Activated CD8-positive, alpha-beta memory T cell treated with anti-CD3 and anti-CD28 coated beads, Interleukin-2, amount 10 ng/mL, durations not matched to agents 7 days and 5 days (primary cell): ENCODE data around the gene TMEM123. TPM values are rescaled to one million over a fixed set of nuclear protein-coding genes. Genes with fewer than 3 reads are reported as not detected.
A peak's percentile ranks its signal among the peaks of the same experiment; 100 is the strongest.
"Not testable (repeated sequence)": the region's sequence is repeated elsewhere in the genome, so short reads cannot be mapped to it uniquely, and the experiment has no call there.

Experiments used
- ATAC-seq: fragments of 150-1000 bp; cut with Tn5 transposase; one replicate; pipeline ENCODE4 v1.10.0; 2021; ENCODE audit warnings: moderate library complexity
- CTCF ChIA-PET: fragments of 350-600 bp; sonication (Branson Sonifier 250); formaldehyde crosslinking; loops from one replicate; lab custom pipeline; 2021; ENCODE audit warnings: antibody characterized with exemption; lab: Charles Lee
- DNase-seq: peaks from one replicate; pipeline ENCODE4 v3.0.0-alpha.2; 2020
- H3K27ac Mint-ChIP-seq: one replicate; pipeline ENCODE4 v1.8.0; 2021; ENCODE audit warnings: mild to moderate bottlenecking, mixed read lengths
- H3K27me3 Mint-ChIP-seq: one replicate; pipeline ENCODE4 v1.8.0; 2021; ENCODE audit warnings: mixed read lengths
- H3K36me3 Mint-ChIP-seq: one replicate; pipeline ENCODE4 v1.8.0; 2021; ENCODE audit warnings: mild to moderate bottlenecking, mixed read lengths
- H3K4me1 Mint-ChIP-seq: one replicate; pipeline ENCODE4 v1.8.0; 2021; ENCODE audit warnings: mixed read lengths
- H3K4me3 Mint-ChIP-seq: one replicate; pipeline ENCODE4 v1.8.0; 2021; ENCODE audit warnings: mild to moderate bottlenecking, moderate library complexity, mixed read lengths
- H3K9me3 Mint-ChIP-seq: one replicate; pipeline ENCODE4 v1.8.0; 2022; ENCODE audit warnings: low read depth, mixed read lengths
- total RNA-seq, 2 experiments: library from RNA; stranded (reverse); gene quantifications; one replicate each; pipeline ENCODE4 v1.2.3, GENCODE V29; 2021

TMEM123 gene
- total RNA-seq, 2 experiments from 2014 or later: 194 to 242 TPM

DNA sequence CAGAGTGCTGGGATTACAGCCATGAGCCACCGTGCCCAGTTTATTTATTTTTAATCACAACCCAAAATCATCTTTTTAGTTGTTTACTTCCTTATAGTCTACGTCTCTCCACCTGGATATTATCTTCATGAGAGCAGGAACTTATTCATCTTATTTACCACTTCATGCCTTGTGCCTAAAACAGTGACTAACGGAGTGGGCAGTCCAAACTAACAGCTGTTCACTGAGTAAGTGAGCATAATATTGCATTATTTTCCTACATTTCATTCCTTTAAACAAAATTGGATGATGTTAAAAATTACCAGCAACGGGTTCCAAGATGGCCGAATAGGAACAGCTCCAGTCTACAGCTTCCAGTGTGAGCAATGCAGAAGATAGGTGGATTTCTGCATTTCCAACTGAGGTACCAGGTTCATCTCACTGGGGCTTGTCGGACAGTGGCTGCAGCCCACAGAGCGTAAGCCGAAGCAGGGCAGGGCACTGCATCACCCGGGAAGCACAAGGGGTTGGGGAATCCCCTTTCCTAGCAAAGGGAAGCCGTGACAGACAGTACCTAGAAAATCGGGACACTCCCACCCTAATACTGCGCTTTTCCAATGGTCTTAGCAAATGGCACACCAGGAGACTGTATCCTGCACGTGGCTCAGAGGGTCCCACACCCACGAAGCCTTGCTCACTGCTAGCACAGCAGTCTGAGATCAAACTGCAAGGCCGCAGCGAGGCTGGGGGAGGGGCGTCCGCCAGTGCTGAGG is 14.1 kb downstream of the TMEM123 start:
- no peak overlapping the region for H3K4me3 Mint-ChIP-seq
- H3K27me3 Mint-ChIP-seq: no peaks in the 10 kb centered on the region
- peaks cover 81% of the 10 kb centered on the region for H3K36me3 Mint-ChIP-seq
- peaks cover 3% of the 10 kb centered on the region for H3K9me3 Mint-ChIP-seq
- DNase-seq: no peak
- no peak for ATAC-seq
- H3K4me1 Mint-ChIP-seq: peaks cover 57% of the 10 kb centered on the region
- CTCF ChIA-PET: no interaction called here
- H3K27ac Mint-ChIP-seq: peak overlapping the region; percentile 51

DNA sequence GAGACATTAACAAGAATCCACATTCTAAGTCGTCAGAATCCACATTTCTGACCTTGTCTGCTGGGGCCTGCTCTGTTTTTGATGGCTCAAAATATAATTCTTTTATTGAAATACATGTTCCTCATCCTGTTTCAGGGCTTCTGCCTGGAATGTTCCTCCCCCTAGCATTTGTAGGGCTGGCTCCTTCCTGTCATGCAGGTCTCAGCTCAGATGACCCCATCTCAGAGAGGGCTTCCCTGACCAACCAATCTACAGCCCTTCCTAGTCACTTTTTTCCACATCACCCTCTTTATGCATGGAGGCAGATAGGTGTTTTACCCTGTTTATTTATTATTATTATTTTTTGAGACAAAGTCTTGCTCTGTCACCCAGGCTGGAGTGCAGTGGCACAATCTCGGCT is 14.8 kb downstream of the TMEM123 start:
- CTCF ChIA-PET: no interaction called here
- no peak overlapping the region for H3K27ac Mint-ChIP-seq

DNA sequence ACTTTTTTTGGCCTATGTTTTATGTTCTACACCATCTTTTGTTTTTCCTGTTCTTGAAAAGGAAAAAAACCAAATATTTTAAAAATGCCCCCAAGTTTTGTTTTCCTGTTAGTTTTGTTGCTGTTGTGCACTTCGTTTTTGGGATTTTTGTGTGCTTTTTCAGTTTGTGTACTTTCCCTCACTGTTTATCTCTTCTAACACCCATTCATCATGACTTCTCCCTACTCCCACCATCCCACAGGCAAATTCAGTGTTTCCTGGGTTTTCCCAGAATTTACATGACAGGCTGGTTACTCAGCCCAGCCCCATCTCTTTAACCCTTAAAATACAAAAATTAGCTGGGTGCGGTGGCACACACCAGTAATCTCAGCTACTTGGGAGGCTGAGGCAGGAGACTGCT is 15.6 kb downstream of the TMEM123 start:
- ATAC-seq: no peak
- no peak for DNase-seq
- Mint-ChIP-seq H3K27me3 (no peaks in the 10 kb centered on the region), H3K4me1 (peaks cover 50% of the 10 kb centered on the region), H3K9me3 (peaks cover 11% of the 10 kb centered on the region), H3K27ac (no peak overlapping the region), H3K4me3 (no peak overlapping the region), H3K36me3 (peaks cover 83% of the 10 kb centered on the region)
- CTCF ChIA-PET: no interaction called here

More for the DNA sequence above, 14.8 kb downstream of the TMEM123 start:
- ATAC-seq (no peak), DNase-seq (no peak)
- no peak overlapping the region for H3K4me3 Mint-ChIP-seq
- H3K9me3 Mint-ChIP-seq: peaks cover 7% of the 10 kb centered on the region
- peaks cover 49% of the 10 kb centered on the region for H3K4me1 Mint-ChIP-seq
- no peaks in the 10 kb centered on the region for H3K27me3 Mint-ChIP-seq
- peaks cover 82% of the 10 kb centered on the region for H3K36me3 Mint-ChIP-seq

DNA sequence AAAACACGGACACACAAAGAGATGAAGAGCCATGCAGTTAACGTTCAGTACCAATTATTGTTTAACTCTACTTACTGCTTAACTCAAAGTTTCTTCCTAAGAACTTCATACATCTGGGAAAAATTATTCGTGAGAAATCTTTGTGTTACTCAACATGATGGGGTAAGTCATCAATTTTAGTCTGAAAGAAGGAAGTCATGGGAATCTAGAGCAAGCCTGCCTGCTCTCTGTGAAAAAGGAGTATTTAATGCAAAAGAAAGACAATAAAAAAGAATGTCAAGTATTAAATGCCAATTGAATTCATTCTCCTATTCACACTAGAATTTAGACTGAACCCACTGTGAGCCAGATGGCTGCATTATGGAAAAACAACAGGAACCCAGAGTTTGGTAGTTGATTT is 16.0 kb downstream of the TMEM123 start:
- peaks cover 83% of the 10 kb centered on the region for H3K36me3 Mint-ChIP-seq
- H3K27ac Mint-ChIP-seq: no peak overlapping the region
- no peak for DNase-seq
- no peak overlapping the region for H3K4me3 Mint-ChIP-seq
- H3K4me1 Mint-ChIP-seq: peaks cover 53% of the 10 kb centered on the region
- no peaks in the 10 kb centered on the region for H3K27me3 Mint-ChIP-seq
- CTCF ChIA-PET: no interaction called here
- peaks cover 12% of the 10 kb centered on the region for H3K9me3 Mint-ChIP-seq
- ATAC-seq: no peak

DNA sequence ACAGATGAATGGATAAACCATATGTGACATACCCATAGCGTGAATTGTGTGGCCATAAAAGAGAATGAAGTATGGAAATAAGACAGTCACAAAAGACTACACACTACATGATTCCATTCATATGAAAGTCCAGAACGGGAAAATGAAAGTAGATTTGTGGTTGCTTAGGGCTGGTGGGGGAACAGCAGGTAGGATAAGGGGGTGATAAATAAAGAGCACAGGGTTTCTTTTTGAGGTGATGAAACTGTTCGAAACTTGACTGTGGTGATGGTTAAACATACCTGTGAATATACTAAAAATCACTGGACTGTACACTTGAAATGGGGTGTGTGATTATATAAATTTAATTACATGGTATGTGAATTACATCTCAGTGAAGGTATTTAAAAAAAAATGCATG is 16.9 kb downstream of the TMEM123 start:
- no peak overlapping the region for H3K4me3 Mint-ChIP-seq
- H3K36me3 Mint-ChIP-seq: peaks cover 84% of the 10 kb centered on the region
- H3K27me3 Mint-ChIP-seq: no peaks in the 10 kb centered on the region
- ATAC-seq (no peak), DNase-seq (no peak)
- H3K9me3 Mint-ChIP-seq: peaks cover 12% of the 10 kb centered on the region
- H3K27ac Mint-ChIP-seq: no peak overlapping the region
- CTCF ChIA-PET: no interaction called here
- peaks cover 54% of the 10 kb centered on the region for H3K4me1 Mint-ChIP-seq

DNA sequence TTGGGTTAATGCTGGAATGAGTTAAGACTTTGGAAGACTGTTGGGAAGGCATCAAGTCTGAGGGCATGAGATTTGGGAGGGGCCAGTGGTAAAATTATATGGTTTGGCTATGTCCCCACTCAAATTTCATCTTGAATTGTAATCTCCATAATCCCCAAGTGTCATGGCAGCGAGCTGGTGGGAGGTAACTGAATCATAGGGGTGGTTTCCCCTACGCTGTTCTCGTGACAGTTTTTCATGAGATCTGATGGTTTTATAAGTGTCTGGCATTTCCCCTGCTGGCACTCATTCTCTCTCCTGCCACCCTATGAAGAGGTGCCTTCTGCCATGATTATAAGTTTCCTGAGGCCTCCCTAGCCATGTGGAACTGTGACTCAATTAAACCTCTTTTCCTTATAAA is 19.0 kb downstream of the TMEM123 start:
- H3K27me3 Mint-ChIP-seq, H3K27ac Mint-ChIP-seq, H3K4me3 Mint-ChIP-seq, DNase-seq, CTCF ChIA-PET, ATAC-seq: not testable (repeated sequence)
- peaks cover 50% of the 10 kb centered on the region for H3K4me1 Mint-ChIP-seq
- H3K9me3 Mint-ChIP-seq: peaks cover 12% of the 10 kb centered on the region
- peaks cover 86% of the 10 kb centered on the region for H3K36me3 Mint-ChIP-seq

DNA sequence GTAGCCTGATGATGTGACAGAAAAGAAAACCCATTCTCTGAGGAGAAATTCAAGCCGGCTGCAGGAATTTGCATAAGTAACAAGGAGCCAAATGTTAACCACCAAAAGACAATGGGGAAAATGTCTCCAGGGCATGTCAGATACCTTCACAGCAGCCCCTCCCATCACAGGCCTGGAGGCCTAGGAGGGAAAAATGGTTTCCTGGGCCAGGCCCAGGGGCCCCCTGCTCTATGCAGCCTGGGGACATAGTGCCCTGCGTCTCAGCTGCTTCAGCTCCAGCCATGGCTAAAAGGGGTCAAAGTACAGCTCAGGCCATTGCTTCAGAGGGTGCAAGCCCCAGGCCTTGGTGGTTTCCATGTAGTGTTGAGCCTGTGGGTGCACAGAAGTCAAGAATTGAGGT is 20.0 kb downstream of the TMEM123 start:
- H3K27ac Mint-ChIP-seq, H3K4me3 Mint-ChIP-seq, ATAC-seq, DNase-seq, H3K27me3 Mint-ChIP-seq, CTCF ChIA-PET: not testable (repeated sequence)
- Mint-ChIP-seq H3K36me3 (peaks cover 81% of the 10 kb centered on the region), H3K9me3 (peaks cover 12% of the 10 kb centered on the region), H3K4me1 (peaks cover 45% of the 10 kb centered on the region)

DNA sequence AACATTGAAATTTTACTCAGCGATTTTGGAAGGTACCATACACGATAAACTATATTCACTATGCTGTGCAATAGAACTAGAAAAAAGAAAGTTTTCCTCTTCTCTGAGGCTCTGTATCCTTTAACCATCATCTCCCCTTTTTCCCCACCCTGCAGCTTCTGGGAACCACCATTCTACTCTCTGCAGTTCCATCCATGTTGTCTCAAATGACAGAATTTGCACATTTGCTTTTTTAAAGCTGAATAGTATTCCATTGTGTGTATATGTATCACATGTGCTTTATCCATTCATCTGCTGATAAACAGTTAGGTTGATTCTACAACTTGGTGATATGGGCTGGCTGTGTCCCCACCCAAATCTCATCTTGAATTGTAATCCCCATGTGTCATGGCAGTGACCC is 21.2 kb downstream of the TMEM123 start:
- no peak overlapping the region for H3K4me3 Mint-ChIP-seq
- H3K27ac Mint-ChIP-seq: no peak overlapping the region
- CTCF ChIA-PET: interaction anchor here (1.2 kb wide), 1 partner anchor 23 kb away, joined by 3 read pairs; no protein-coding TSS in a partner anchor

DNA sequence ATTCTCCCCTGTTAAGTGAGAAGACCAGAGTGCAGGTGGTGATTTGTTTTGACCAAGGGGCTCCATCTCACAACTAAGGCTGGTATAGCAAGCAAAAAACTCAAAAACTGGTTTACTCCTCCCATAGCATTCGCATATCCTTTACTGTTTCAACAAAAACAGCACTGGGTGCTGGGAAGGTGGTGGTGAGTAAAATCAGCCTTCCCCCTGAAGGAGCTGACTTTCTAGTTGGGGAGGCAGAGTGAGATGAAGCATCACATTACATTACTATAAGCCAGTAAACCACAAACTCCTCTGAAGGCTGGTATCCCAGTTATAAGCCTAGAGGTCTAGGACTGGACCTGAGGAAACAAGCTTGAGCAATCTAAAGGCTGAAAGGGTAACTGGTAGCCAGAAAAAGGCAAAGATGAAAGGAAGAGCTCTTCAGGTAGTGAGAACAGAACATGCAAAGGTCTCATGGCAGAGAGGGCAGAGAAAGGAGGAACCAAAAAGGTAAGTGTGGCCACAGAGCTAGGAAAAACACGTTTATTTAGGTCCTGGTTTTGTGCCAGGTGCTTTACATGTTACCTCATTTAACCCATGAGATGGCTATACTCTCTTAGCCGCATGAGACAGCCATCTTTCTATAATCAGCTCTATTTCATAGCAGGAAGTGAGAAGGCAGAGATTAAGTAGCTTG is 22.3 kb downstream of the TMEM123 start:
- ATAC-seq: peak; percentile 47
- Mint-ChIP-seq H3K36me3 (peaks cover 71% of the 10 kb centered on the region), H3K4me3 (no peak overlapping the region), H3K27me3 (no peaks in the 10 kb centered on the region), H3K27ac (peak overlapping the region; percentile 25), H3K9me3 (peaks cover 12% of the 10 kb centered on the region), H3K4me1 (peaks cover 44% of the 10 kb centered on the region)
- DNase-seq: no peak
- CTCF ChIA-PET: interaction anchor here (1.0 to 1.2 kb wide), 3 partner anchors 22 to 66 kb away, joined by 3 to 5 read pairs (median 3); no protein-coding TSS in a partner anchor

More for the DNA sequence above, 21.2 kb downstream of the TMEM123 start:
- Mint-ChIP-seq H3K27me3 (no peaks in the 10 kb centered on the region), H3K36me3 (peaks cover 74% of the 10 kb centered on the region), H3K4me1 (peaks cover 43% of the 10 kb centered on the region), H3K9me3 (peaks cover 12% of the 10 kb centered on the region)
- ATAC-seq (no peak), DNase-seq (no peak)

DNA sequence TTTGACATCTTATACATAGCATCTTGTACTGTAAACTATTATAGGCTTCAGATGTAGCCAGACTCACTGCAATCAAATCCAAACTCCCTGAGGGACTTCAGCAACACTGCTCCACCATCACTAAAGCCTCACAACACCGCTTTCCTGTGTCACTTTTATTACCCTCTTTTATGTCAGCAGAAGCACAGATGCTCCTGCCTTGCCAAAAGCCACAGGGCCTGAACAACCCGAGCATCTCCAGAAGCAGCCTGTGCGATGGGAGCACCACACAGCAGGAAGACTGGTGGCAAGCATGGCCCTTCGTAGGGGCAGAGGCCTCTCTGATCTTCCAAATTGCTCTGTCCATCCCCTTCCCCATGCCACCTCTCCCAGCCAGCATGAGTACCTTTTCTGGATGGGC is 22.9 kb downstream of the TMEM123 start:
- Mint-ChIP-seq H3K27ac (peak overlapping the region; percentile 8), H3K36me3 (peaks cover 72% of the 10 kb centered on the region), H3K4me3 (no peak overlapping the region), H3K9me3 (peaks cover 10% of the 10 kb centered on the region), H3K27me3 (no peaks in the 10 kb centered on the region), H3K4me1 (peaks cover 48% of the 10 kb centered on the region)
- DNase-seq: no peak
- peak; percentile 30 for ATAC-seq
- CTCF ChIA-PET: interaction anchor here (1.0 kb wide), 1 partner anchor 66 kb away, joined by 3 read pairs; no protein-coding TSS in a partner anchor

DNA sequence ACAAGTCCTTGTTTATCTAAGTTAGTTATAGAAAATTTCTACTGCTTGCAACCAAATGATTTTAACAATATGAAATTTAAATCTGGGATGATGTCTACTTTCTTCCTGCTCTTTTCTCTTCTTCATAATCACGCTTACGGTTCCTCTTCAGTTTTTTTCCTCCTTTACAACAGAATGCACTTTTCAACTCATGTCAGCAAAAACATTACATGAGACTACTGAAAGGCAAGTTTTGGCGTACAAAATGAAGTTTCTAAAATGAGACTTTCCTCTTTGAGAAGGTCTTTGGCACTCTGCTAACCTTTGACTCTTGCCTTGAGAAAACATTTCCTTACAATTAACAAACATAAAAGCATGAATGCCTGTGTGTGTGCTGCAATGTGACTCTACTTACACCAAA is 23.3 kb downstream of the TMEM123 start:
- DNase-seq: no peak
- no peak for ATAC-seq
- peaks cover 69% of the 10 kb centered on the region for H3K36me3 Mint-ChIP-seq
- H3K4me1 Mint-ChIP-seq: peaks cover 50% of the 10 kb centered on the region
- CTCF ChIA-PET: no interaction called here
- no peak overlapping the region for H3K27ac Mint-ChIP-seq
- peaks cover 10% of the 10 kb centered on the region for H3K9me3 Mint-ChIP-seq
- no peaks in the 10 kb centered on the region for H3K27me3 Mint-ChIP-seq
- H3K4me3 Mint-ChIP-seq: no peak overlapping the region

DNA sequence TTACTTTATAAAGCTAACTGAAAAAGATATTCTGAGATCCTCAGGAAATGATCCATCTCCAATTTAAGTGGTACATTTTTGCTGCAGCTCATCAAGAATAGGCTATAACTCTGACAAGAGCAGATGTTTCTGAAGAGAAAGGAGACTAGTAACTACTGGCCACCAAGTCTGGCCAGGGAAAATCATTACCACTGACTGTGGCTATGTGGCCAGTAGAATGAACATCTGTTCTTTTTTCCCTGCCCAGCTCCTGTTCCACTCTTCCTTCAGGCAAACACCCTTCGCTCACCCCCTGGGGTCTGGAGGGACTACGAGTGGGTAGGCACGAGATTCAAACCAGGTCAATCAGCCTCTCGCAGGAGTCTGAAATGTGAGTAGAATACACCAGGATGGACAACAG is 23.9 kb downstream of the TMEM123 start:
- DNase-seq: no peak
- no peak overlapping the region for H3K27ac Mint-ChIP-seq

DNA sequence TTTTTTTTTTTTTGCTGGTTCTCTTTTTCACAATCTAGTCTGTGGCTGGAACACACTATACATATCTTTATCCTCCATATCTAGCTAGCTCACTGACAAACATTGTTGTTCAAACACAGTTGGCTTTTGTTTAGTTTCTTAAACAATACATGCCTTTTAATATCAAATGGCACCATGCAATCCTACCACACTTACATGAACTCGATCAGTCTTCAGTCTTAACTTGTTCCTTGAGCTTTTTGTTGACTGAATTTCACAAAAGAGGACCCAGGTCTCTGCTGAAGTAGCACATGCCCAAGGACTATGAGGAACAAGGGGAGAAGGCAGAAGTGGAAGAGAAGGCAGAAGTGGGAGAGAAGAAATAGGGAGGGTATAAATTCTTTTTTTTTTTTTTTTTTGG is 25.5 kb downstream of the TMEM123 start:
- Mint-ChIP-seq H3K4me1 (peaks cover 63% of the 10 kb centered on the region), H3K27ac (peak overlapping the region; percentile 9), H3K9me3 (peaks cover 2% of the 10 kb centered on the region), H3K4me3 (no peak overlapping the region), H3K27me3 (no peaks in the 10 kb centered on the region), H3K36me3 (peaks cover 48% of the 10 kb centered on the region)
- ATAC-seq (no peak), DNase-seq (no peak)
- CTCF ChIA-PET: interaction anchor here (0.7 to 1.4 kb wide), 3 partner anchors 12 to 143 kb away, joined by 3 to 5 read pairs (median 3); no protein-coding TSS in a partner anchor

More for the DNA sequence above, 23.9 kb downstream of the TMEM123 start:
- CTCF ChIA-PET: interaction anchor here (1.1 kb wide), 1 partner anchor 65 kb away, joined by 3 read pairs; no protein-coding TSS in a partner anchor
- H3K4me1 Mint-ChIP-seq: peaks cover 52% of the 10 kb centered on the region
- ATAC-seq: no peak
- no peak overlapping the region for H3K4me3 Mint-ChIP-seq
- peaks cover 63% of the 10 kb centered on the region for H3K36me3 Mint-ChIP-seq
- H3K27me3 Mint-ChIP-seq: no peaks in the 10 kb centered on the region
- peaks cover 10% of the 10 kb centered on the region for H3K9me3 Mint-ChIP-seq
